T-helper 2 cell treated with Interferon-gamma antibody and Interleukin-4, amounts not matched to agents 100 ng/mL and 5 ng/mL, for 36 hours (primary cell): ENCODE data around the gene FNDC8. TPM values are rescaled to one million over a fixed set of nuclear protein-coding genes. Genes with fewer than 3 reads are reported as not detected.
"Not testable (repeated sequence)": the region's sequence is repeated elsewhere in the genome, so short reads cannot be mapped to it uniquely, and the experiment has no call there.

ENCODE experiments used
- intact Hi-C: fragments of 100-400 bp; cut with micrococcal nuclease; formaldehyde crosslinking; loops from one replicate; pipeline ENCODE4 v1.15.1; 2023
- total RNA-seq: library from RNA; stranded (reverse); gene quantifications from 2 replicates; pipeline ENCODE4 v1.2.3, GENCODE V29; 2022

The FNDC8 gene
- total RNA-seq, 1 donor from 2014 or later, result not detected

DNA sequence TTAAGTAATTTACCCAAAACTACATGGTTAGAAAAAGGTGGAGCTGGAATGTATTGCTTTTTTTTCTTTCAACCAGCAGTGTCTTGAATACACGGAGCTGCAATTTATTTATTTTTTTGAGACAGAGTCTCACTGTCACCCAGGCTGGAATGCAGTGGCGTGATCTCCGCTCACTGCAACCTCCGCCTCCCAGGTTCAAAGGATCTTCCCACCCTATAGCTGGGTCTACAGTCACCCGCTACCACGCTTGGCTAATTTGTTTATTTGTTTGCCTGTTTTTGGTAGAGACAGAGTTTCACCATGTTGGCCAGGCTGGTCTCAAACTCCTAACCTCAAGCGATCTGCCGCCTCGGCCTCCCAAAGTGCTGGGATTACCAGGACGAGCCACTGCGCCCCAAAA is 30.7 kb upstream of the FNDC8 start:
- intact Hi-C loops, result not testable (repeated sequence)

GRCh38 chr17:35094902-35095301 is 26.5 kb upstream of the FNDC8 start:
- intact Hi-C loops, result no loop called here

DNA sequence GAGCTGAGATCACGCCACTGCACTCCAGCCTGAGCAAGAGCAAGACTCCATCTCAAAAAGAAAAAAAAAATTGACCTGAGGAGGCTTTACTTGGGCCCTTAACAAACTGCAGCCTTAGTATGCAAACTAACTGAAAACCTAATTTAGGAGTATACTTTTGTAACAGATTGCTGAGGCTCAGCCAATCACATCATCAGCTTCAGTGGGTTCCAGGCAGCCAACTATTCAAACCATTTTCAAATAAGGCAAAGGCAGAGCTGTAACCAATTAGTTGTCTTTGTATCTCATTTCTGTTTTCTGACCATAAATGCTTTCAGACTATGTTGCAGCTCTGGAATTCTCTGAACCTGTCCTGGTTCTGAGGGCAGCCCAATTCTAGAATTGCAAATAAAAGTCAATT is 25.7 kb upstream of the FNDC8 start:
- intact Hi-C loops, result no loop called here

DNA sequence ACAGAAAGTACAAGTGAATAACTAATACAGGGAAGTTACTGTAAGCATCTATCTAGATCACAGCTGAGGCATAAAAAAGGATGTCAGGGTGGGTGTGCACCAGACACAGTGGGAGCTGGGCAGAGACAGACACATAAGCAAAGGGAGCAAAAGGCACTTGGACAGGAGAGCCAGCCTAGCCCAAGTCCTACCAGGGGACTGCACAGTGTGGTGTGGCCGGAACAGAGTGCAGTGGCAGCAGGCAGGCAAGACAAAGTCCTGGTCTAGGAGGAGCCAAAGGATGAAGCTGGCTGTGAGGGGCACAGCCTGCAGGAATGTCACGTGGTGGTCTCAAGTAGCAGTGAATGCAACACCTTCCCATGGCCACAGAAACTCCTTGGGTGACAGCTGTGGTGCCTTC is 23.6 kb upstream of the FNDC8 start:
- intact Hi-C loops, result no loop called here

- intact Hi-C loops, result no loop called here
Observed at GRCh38 chr17:35099908-35100307, 21.5 kb upstream of the FNDC8 start.

- intact Hi-C loops, result no loop called here
Observed at GRCh38 chr17:35101036-35101435, 20.4 kb upstream of the FNDC8 start.

- intact Hi-C loops, result no loop called here
Observed at GRCh38 chr17:35101725-35102124, 19.7 kb upstream of the FNDC8 start.

- intact Hi-C loops, result no loop called here
Observed at GRCh38 chr17:35103271-35103670, 18.1 kb upstream of the FNDC8 start.

GRCh38 chr17:35104844-35105450 is 16.5 kb upstream of the FNDC8 start:
- intact Hi-C loops, result no loop called here

- intact Hi-C loops, result not testable (repeated sequence)
Observed at GRCh38 chr17:35110791-35111190, 10.6 kb upstream of the FNDC8 start.

DNA sequence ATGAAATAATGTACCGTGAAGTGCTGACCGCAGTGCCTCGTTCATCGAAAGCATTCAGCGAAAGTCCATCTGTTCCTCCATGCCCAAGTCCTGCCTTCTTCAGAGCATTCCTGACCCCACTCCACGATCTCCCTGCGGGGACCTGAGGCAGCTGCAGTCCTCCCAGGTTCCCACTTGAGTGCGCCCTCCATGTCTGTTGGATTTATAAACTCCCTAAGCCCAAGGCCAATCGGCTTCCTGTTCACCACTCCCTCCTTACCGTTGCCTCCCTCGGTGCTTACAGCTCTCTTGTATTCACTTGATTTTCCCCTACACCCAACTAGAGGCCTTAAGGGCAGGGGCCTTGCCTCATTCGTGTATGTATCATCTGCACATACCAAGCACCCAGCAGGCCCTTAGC is 4.6 kb upstream of the FNDC8 start:
- intact Hi-C loops, result no loop called here

- intact Hi-C loops, result loop anchor here (2.0 kb wide), 1 partner anchor 575 kb away; no protein-coding TSS in a partner anchor
Observed at GRCh38 chr17:35117984-35118383, 3.4 kb upstream of the FNDC8 start.

- intact Hi-C loops, result loop anchor here (1.0 to 2.0 kb wide), 5 partner anchors 30 to 699 kb away; partner anchors contain the start of gene LIG3
Observed at GRCh38 chr17:35119370-35120165, 1.8 kb upstream of the FNDC8 start, which contains the start of gene RAD51D. RAD51D (minus strand) TSS chr17:35119860; CDS start chr17:35119613, 247 bp downstream.

GRCh38 chr17:35127751-35128514 is 6.5 kb downstream of the FNDC8 start:
- intact Hi-C loops, result no loop called here

- intact Hi-C loops, result no loop called here
Observed at GRCh38 chr17:35129154-35129972, 7.9 kb downstream of the FNDC8 start.

- intact Hi-C loops, result no loop called here
Observed at GRCh38 chr17:35129973-35130351, 8.5 kb downstream of the FNDC8 start.

GRCh38 chr17:35130392-35130791 is 9.0 kb downstream of the FNDC8 start:
- intact Hi-C loops, result no loop called here

GRCh38 chr17:35132099-35132498 is 10.7 kb downstream of the FNDC8 start:
- intact Hi-C loops, result no loop called here

- intact Hi-C loops, result no loop called here
Observed at GRCh38 chr17:35132816-35133550, 11.6 kb downstream of the FNDC8 start.

DNA sequence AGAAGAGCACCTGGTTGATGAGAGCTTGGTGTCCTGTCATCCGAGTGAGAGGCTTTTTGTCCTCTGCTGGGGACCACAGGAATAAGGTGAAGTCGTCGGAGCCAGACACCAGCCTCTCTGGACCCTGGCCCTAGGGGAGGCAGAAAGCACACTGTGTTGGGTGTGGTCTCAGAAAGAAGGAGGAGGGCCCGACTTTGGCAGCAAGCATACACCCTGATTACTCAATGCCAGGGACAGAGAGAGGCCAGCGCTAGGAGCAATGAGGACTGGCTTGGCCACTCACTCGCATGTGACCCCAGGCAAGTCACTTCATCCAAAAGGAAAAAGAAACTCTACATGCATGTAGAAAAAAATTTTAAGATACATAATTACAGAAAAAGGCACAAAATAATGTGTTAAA is 13.9 kb downstream of the FNDC8 start:
- intact Hi-C loops, result no loop called here
